GM18511 (cell line): ENCODE measurements around the gene GPALPP1.
"Not testable (repeated sequence)": the region's sequence is repeated elsewhere in the genome, so short reads cannot be mapped to it uniquely, and the experiment has no call there.

Experiments used
- ATAC-seq: cut with Tn5 transposase; IDR thresholded peaks from one replicate; pipeline ENCODE4 v1.9.1; 2021; ENCODE audit warnings: mild to moderate bottlenecking, moderate library complexity; ENCODE audit not compliant: unreplicated experiment

Gene GPALPP1

GRCh38 chr13:44989071-44989889 lies at the start of gene GPALPP1, which contains the start of gene NUFIP1:
TSS of gene GPALPP1 (plus strand) at chr13:44989538. CDS start at chr13:44989655, 117 bp downstream.
TSS of gene NUFIP1 (minus strand) at chr13:44989471. CDS start at chr13:44989436, 35 bp downstream.
- ATAC-seq, result peak; percentile 99

GRCh38 chr13:44943411-44943810 lies 45.9 kb upstream of the GPALPP1 start:
- ATAC-seq, result not testable (repeated sequence)

DNA sequence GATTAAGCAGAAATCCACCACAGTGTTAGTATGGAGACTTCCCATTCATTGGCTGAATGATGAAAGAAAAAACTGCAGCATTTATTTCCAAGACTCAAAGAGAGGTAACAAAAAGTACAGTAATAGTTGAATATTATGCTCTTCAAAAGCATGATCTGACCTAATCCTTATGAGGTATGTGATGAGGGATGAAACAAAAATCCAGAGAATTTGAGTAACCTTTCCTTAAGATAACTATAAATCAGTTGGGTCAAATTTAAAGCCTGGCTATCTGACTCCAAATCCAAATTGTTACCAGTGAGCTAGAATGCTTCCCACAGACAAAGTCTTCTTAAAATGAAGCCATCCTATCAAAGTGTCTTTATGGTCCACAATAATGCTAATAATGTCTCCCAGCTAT lies 38.2 kb upstream of the GPALPP1 start:
- ATAC-seq, result no peak

DNA sequence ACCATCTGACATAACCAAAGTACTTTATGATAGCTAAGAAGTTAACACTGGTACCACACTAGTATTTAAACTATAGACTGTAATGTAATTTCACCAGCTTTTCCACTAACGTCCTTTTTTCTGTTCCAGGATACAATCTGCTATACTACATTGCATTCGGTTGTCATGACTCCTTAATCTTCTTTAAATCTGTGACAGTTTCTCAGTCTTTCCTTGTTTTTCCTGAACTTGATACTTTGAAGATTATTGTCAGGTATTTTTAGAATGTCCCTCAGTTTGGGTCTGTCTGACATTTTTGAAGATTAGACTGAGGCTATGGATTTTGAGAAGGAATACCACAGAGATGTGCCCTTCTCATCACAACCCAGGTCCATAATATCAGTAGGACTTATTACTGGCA lies 36.7 kb upstream of the GPALPP1 start:
- no peak for ATAC-seq

- no peak for ATAC-seq
Measured at GRCh38 chr13:44954224-44954623, 35.1 kb upstream of the GPALPP1 start.

DNA sequence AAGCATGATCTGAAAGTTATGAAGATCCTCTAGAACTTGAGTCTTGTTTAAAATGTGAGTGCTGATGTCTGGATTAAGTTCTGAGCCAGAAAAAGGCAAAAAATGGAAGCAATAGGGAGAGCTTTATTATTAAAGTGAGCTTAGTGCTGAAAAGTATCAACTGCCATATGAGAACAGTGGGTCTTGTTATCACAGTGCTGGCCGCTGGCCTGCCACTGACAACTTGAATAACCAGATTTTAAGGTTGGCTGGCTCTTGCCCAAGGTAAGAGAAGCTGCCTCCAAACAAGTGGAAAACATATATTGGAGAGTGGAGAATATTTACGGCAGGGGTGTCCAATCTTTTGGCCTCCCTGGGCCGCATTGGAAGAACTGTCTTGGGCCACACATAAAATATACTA lies 33.9 kb upstream of the GPALPP1 start:
- no peak for ATAC-seq

- ATAC-seq, result no peak
Measured at GRCh38 chr13:44961997-44962396, 27.3 kb upstream of the GPALPP1 start.

- ATAC-seq, result no peak
Measured at GRCh38 chr13:44967704-44968433, 21.5 kb upstream of the GPALPP1 start.

DNA sequence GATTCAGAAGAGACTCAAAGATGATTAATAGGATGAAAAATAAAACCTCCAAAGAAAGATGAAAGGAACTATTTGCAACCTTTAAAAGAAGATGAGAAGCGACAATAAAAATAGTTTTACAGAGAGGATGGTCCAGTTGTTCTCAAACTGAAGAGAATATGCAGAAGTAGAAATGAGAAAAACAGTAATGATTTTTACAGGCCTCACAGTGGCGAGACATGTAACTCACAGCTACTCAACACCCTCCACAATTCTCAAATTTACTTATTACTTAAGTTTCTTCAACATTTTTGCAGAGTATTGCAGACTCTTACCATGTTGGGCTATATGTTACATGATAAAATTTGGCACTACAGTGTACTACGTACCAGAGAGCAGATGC lies 20.9 kb upstream of the GPALPP1 start:
- ATAC-seq, result no peak

GRCh38 chr13:44969551-44970484 lies 19.5 kb upstream of the GPALPP1 start:
- no peak for ATAC-seq

DNA sequence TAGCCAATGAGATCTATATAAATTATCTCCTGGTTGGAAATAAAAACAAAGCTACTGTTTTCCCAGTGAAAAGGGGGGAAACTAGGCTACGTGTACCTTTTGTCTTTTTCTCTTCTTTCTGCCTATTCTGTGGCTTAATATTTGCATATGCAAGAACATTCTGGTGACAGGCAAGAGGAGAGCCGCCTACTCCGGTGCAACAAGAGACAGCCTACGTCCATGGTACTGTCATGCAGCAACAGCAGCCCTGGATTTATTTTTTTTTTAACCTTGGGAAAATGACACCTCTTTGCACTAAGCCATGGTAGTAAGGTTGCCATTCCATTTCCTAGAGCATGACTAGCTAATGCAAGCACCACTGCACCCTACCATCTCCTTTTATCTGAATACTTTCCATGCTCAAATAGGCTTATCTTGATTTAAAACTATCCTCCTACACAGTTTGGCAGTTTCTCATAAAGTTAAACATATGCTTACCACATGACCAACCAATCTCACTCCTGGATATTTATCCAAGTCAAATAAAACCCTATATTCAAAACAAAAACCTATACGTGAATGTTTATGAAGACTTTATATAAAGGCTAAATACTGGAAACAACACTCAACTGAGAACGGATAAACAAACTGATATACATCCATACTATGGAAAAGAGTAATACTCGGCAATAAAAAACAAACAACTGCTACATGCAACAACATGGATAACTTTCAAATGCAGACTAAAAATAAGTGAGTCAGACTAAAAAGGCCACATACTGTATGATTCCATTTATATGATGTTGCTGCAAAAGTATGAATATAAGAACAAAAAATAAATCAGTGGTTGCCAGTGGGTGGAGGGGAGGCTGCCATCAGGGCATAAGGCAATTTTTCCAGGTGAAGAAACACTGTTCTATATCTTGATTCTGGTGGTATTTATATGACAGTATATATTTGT lies 17.4 kb upstream of the GPALPP1 start:
- ATAC-seq, result no peak

- no peak for ATAC-seq
Measured at GRCh38 chr13:44972956-44973581, 16.3 kb upstream of the GPALPP1 start.

- ATAC-seq, result peak; percentile 75
Measured at GRCh38 chr13:44974056-44974793, 15.1 kb upstream of the GPALPP1 start.

- no peak for ATAC-seq
Measured at GRCh38 chr13:44976196-44976595, 13.1 kb upstream of the GPALPP1 start.

- no peak for ATAC-seq
Measured at GRCh38 chr13:44976949-44977583, 12.3 kb upstream of the GPALPP1 start.

DNA sequence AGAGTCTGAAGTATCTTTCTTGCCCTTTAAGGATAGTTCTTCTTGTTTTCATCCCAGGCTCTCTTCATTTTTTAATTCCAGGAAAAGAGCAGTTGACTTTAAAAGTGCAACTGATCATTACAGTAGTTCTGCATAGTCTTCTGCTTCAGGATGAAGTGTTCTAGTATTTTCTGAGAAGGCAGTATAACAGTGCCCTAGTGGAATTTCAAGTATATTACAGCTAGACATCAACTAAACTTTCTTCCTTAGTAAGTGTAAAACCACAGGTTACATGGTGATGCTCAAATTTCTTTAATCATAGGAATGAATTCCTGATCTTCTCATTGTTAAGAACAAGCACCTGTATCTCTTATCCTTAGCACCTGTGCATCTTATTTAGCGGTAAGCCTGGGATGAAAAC lies 11.0 kb upstream of the GPALPP1 start:
- ATAC-seq, result no peak

GRCh38 chr13:44989941-44990340 lies 603 bp downstream of the GPALPP1 start:
- ATAC-seq, result peak; percentile 12

GRCh38 chr13:45003417-45003816 lies 14.1 kb downstream of the GPALPP1 start:
- ATAC-seq, result no peak
